ENCODE measurements around the gene PCDHB2. TPM values are rescaled to one million over a fixed set of nuclear protein-coding genes. Genes with fewer than 3 reads are reported as not detected.
A peak's percentile ranks its signal among the peaks of the same experiment; 100 is the strongest.

PCDHB2 gene
- total and polyA plus RNA-seq, 2 of the 4 experiments (the other 2 are of a cell fraction), result 0.36 to 0.46 TPM

DNA sequence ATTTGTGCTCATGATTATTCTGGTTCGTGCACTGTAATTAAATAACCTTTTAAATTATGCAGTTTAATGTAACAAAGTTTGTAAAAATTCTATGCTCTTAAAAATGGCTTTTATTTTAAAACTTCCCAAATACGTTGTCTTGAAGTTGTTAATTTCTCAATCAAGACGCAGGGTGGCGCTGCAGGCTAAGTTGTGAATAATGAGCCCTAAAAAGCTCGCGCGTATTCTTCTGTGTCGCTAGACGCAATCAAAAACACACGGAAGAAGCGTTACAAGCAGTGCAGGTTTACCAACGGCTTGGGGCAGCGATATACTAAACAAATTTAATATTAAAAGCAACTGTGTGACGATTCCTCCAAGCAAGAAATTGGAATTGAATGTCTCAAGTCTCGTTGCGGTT lies 27.1 kb downstream of the PCDHB2 start, which contains the start of gene PCDHB4:
Gene PCDHB4, plus strand, starts transcription at position 256 of the 400 bp plus-strand sequence. CDS start 181 bp downstream, outside the sequence.
- DNase-seq, result no peak
- CTCF ChIA-PET, result interaction anchor here (1.0 to 1.1 kb wide), 2 partner anchors 10 to 37 kb away, joined by 3 to 4 read pairs; no protein-coding TSS in a partner anchor

More for the DNA sequence above, 27.1 kb downstream of the PCDHB2 start, which contains the start of gene PCDHB4:
- Histone ChIP-seq H4K20me1 (ENCODE audit: insufficient read depth, low read length) (no peaks in the 10 kb centered on the region), H4K8ac (ENCODE audit: low read depth in 2 of 2, low read length in 2 of 2) (no peak within 1 kb of the TSS), H2BK15ac (ENCODE audit: low read depth, low read length) (no peak within 1 kb of the TSS), H2BK120ac (ENCODE audit: low read depth, low read length) (no peak within 1 kb of the TSS), H3K79me1 (ENCODE audit: low read depth in 1 of 2, low read length in 2 of 2) (no peaks in the 10 kb centered on the region), H4K91ac (ENCODE audit: insufficient read depth, low read depth, low read length) (no peak within 1 kb of the TSS), H3K4me2 (ENCODE audit: low read depth, low read length) (no peak within 1 kb of the TSS), H2AFZ (replicated peaks; ENCODE audit: low read length, poor library complexity) (no peak within 1 kb of the TSS), H3K9me3 (ENCODE audit: control insufficient read depth, insufficient read depth, low read length) (peaks cover 12% of the 10 kb centered on the region), H3K27me3 (ENCODE audit: control insufficient read depth, insufficient read depth, low read length) (no peaks in the 10 kb centered on the region), H2BK5ac (ENCODE audit: low read depth, low read length, poor library complexity, severe bottlenecking) (no peak within 1 kb of the TSS), H3K9me1 (ENCODE audit: insufficient read depth, low read length) (no peaks in the 10 kb centered on the region), H3K4me3 (ENCODE audit: insufficient read depth, low read depth, low read length) (no peak within 1 kb of the TSS), H3K27ac (ENCODE audit: insufficient read depth, low read length) (no peak within 1 kb of the TSS), H2BK20ac (ENCODE audit: low read depth, low read length) (no peak within 1 kb of the TSS), H3K18ac (ENCODE audit: low read depth, low read length) (no peak within 1 kb of the TSS), H2AK5ac (ENCODE audit: low read depth, low read length) (no peak within 1 kb of the TSS), H3K9ac (ENCODE audit: low read depth, low read length) (no peak within 1 kb of the TSS), H2AK9ac (replicated peaks; ENCODE audit: low read depth, low read length, poor library complexity) (no peak within 1 kb of the TSS), H4K5ac (ENCODE audit: low read depth, low read length) (no peak within 1 kb of the TSS), H3K4ac (ENCODE audit: low read depth, low read length) (no peak within 1 kb of the TSS), H3K14ac (replicated peaks; ENCODE audit: low read depth, low read length) (no peak within 1 kb of the TSS), H3K4me1 (ENCODE audit: control insufficient read depth, insufficient read depth, low read length) (no peaks in the 10 kb centered on the region), H3K36me3 (ENCODE audit: control insufficient read depth, insufficient read depth, low read length) (no peaks in the 10 kb centered on the region), H3K56ac (ENCODE audit: extremely low read depth, insufficient read depth, low read length) (no peak within 1 kb of the TSS), H3K23ac (ENCODE audit: low read depth, low read length) (no peak within 1 kb of the TSS)
- POLR2A ChIA-PET (ENCODE audit: unreplicated experiment), result no interaction called here
- BruUV-seq (replicated peaks), result no TSS peak
- WGBS, 2 experiments (ENCODE audit: extremely low coverage in 2 of 2, insufficient read length in 1 of 2), result no CpG with 5 or more reads among the region's 16 CpGs
- intact Hi-C loops (cut with micrococcal nuclease), result no loop called here
- in situ Hi-C loops (cut with MboI; ENCODE audit: low sequenced_read_pairs), result no loop called here
- TF ChIP-seq, protein P1, sequence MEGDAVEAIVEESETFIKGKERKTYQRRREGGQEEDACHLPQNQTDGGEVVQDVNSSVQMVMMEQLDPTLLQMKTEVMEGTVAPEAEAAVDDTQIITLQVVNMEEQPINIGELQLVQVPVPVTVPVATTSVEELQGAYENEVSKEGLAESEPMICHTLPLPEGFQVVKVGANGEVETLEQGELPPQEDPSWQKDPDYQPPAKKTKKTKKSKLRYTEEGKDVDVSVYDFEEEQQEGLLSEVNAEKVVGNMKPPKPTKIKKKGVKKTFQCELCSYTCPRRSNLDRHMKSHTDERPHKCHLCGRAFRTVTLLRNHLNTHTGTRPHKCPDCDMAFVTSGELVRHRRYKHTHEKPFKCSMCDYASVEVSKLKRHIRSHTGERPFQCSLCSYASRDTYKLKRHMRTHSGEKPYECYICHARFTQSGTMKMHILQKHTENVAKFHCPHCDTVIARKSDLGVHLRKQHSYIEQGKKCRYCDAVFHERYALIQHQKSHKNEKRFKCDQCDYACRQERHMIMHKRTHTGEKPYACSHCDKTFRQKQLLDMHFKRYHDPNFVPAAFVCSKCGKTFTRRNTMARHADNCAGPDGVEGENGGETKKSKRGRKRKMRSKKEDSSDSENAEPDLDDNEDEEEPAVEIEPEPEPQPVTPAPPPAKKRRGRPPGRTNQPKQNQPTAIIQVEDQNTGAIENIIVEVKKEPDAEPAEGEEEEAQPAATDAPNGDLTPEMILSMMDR (conservative IDR thresholded peaks at IDR 0.05; ENCODE audit: low read depth, low read length), result 0 out of 2 replicates have a peak, but pooled peaks have one; percentile 7
- no peak for TF ChIP-seq MAFK (IDR thresholded peaks at IDR 0.05; ENCODE audit: low read depth, low read length)
- no peak for ATAC-seq (ENCODE audit: low read depth)
- dilution Hi-C loops (cut with HindIII; ENCODE audit: low sequenced_read_pairs, unreplicated experiment), result no loop called here

Data from IMR-90 (cell line).